Neuron (in vitro differentiated cells): ENCODE data around the gene EDDM3A.
"Not testable (repeated sequence)": the region's sequence is repeated elsewhere in the genome, so short reads cannot be mapped to it uniquely, and the experiment has no call there.

ENCODE experiments used
- H2AFZ ChIP-seq: one replicate; pipeline ENCODE4 v1.6.1; 2013; ENCODE audit warnings: low read depth, mild to moderate bottlenecking, inconsistent platforms, low read length, moderate library complexity
- H3K27me3 ChIP-seq: one replicate; pipeline ENCODE4 v1.6.1; 2013; ENCODE audit warnings: low read length; ENCODE audit not compliant: insufficient read depth
- H3K36me3 ChIP-seq: one replicate; pipeline ENCODE4 v1.6.1; 2013; ENCODE audit warnings: low read length; ENCODE audit not compliant: insufficient read depth
- H3K4me1 ChIP-seq: one replicate; pipeline ENCODE4 v1.6.1; 2013; ENCODE audit warnings: low read length; ENCODE audit not compliant: insufficient read depth
- H3K4me3 ChIP-seq: 2 replicates; pipeline ENCODE4 v1.5.1; 2013; ENCODE audit warnings: mild to moderate bottlenecking, low read length, moderate library complexity
- H3K9me3 ChIP-seq: one replicate; pipeline ENCODE4 v1.6.1; 2013; ENCODE audit warnings: low read length

The EDDM3A gene

GRCh38 chr14:20719777-20720176 is 25.9 kb upstream of the EDDM3A start:
- Histone ChIP-seq H3K4me1 (no peaks in the 10 kb centered on the region), H3K27me3 (no peaks in the 10 kb centered on the region), H2AFZ (no peak overlapping the region), H3K9me3 (no peaks in the 10 kb centered on the region), H3K4me3 (no peak overlapping the region), H3K36me3 (no peaks in the 10 kb centered on the region)

DNA sequence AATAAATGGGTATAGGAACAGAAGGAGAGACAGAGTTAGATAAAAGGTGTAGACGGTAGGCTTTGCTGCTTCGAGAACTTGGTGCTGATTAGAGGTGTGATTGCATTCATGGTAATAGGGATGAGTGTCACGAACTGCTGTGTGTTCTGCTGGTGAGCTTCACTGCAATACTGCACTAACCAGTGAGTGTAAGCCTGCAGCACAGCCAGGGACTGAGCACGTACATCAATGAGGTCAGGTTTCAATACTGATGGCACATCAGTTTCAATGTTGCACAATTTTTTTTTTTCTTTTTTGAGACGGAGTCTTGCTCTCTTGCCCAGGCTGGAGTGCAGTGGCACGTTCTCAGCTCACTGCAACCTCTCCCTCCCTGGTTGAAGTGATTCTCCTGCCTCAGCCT is 24.9 kb upstream of the EDDM3A start:
- Histone ChIP-seq H3K4me1 (no peaks in the 10 kb centered on the region), H3K4me3 (no peak overlapping the region), H3K27me3 (no peaks in the 10 kb centered on the region), H2AFZ (no peak overlapping the region), H3K36me3 (no peaks in the 10 kb centered on the region), H3K9me3 (no peaks in the 10 kb centered on the region)

DNA sequence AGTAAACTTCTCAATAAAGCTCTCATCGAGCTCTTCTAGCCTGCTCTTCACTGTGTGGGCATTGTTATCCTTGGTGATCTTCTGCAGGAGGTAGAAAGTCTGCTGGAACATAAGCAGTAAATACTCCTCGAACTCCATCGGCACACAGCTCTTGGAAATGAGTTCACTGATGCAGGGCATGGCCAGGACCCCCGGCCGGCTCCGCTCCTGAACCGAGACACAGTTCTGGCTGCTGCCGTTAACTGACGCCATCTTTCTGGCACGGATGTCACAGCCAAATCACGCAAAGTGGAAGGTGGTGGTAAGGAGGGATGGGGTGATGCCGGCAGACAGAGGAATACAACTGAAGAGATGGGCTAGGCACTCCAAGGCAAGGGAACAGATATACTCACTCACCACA is 23.7 kb upstream of the EDDM3A start:
- Histone ChIP-seq H3K9me3 (no peaks in the 10 kb centered on the region), H3K4me1 (no peaks in the 10 kb centered on the region), H3K4me3 (no peak overlapping the region), H3K36me3 (no peaks in the 10 kb centered on the region), H2AFZ (no peak overlapping the region), H3K27me3 (no peaks in the 10 kb centered on the region)

DNA sequence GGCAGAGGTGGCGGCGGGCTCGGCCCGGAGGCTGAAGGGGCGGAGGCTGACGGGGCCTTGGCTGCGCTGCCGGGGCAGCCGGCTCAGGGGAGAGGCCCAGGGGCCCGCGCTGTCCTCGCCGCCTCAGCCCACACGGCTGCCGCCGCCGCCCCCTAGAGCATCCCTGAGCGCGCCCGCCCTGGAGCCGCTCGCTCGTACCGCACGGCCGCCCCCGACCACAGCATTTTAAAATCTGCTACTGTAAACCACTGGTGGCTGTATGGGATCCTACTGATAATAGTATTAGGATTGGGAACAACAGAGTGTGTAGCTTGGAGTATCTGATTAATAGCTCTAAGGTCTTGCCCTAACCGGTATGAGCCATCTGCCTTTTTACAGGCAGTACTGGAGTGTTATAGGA is 22.2 kb upstream of the EDDM3A start:
- H3K4me1 ChIP-seq, result peaks cover 7% of the 10 kb centered on the region
- H3K9me3 ChIP-seq, result no peaks in the 10 kb centered on the region
- no peaks in the 10 kb centered on the region for H3K36me3 ChIP-seq
- no peak overlapping the region for H3K4me3 ChIP-seq
- H2AFZ ChIP-seq, result no peak overlapping the region
- no peaks in the 10 kb centered on the region for H3K27me3 ChIP-seq

GRCh38 chr14:20726121-20726520 is 19.6 kb upstream of the EDDM3A start:
- H3K4me1 ChIP-seq, H3K4me3 ChIP-seq, H2AFZ ChIP-seq, H3K36me3 ChIP-seq, H3K9me3 ChIP-seq, H3K27me3 ChIP-seq: not testable (repeated sequence)

DNA sequence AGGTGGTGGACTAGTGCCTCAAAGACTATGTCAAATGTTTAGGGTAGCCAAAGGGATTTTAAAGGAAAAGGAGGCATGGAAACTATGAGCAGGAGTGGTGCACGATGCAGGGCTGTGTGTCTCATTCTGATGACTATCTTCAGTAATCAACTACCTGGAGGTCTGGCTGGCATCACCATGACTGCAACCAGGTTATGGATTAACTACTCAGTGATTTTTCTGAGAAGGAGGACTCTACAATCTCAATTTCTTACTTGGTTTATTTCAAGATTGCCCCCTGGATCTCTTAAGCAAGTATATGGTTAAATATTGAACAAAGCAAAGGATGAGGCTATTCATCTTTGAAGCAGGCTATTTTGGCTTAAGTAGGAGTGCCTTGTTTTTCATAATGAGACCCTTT is 19.2 kb upstream of the EDDM3A start:
- H3K27me3 ChIP-seq, result no peaks in the 10 kb centered on the region
- H3K36me3 ChIP-seq, result no peaks in the 10 kb centered on the region
- H3K4me1 ChIP-seq, result peaks cover 12% of the 10 kb centered on the region
- no peak overlapping the region for H3K4me3 ChIP-seq
- no peak overlapping the region for H2AFZ ChIP-seq
- no peaks in the 10 kb centered on the region for H3K9me3 ChIP-seq

DNA sequence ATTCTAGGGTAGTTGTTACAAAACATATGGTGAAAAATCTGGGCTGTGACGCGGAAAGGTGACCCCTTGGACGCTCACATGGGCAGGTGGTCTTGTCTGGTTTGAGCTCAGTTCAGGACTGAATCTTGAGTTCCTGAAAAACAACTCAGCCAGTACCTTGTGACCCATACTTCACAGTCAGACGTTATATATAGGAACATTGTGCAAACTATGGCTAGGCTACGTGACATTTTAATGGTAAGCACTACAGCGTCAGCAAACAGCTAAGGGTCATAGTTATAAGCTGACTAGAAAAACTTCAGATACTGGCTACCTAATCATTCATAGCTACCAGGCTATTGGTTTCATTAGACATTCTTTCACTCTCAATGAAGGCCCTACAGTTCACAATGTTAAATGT is 14.8 kb upstream of the EDDM3A start:
- no peak overlapping the region for H3K4me3 ChIP-seq
- H2AFZ ChIP-seq, result no peak overlapping the region
- no peaks in the 10 kb centered on the region for H3K27me3 ChIP-seq
- no peaks in the 10 kb centered on the region for H3K36me3 ChIP-seq
- peaks cover 39% of the 10 kb centered on the region for H3K4me1 ChIP-seq
- H3K9me3 ChIP-seq, result no peaks in the 10 kb centered on the region

- Histone ChIP-seq H3K4me1 (peaks cover 39% of the 10 kb centered on the region), H3K4me3 (no peak overlapping the region), H2AFZ (no peak overlapping the region), H3K9me3 (no peaks in the 10 kb centered on the region), H3K27me3 (no peaks in the 10 kb centered on the region), H3K36me3 (no peaks in the 10 kb centered on the region)
These were observed 13.2 kb upstream of the EDDM3A start for GRCh38 chr14:20732477-20732876.

DNA sequence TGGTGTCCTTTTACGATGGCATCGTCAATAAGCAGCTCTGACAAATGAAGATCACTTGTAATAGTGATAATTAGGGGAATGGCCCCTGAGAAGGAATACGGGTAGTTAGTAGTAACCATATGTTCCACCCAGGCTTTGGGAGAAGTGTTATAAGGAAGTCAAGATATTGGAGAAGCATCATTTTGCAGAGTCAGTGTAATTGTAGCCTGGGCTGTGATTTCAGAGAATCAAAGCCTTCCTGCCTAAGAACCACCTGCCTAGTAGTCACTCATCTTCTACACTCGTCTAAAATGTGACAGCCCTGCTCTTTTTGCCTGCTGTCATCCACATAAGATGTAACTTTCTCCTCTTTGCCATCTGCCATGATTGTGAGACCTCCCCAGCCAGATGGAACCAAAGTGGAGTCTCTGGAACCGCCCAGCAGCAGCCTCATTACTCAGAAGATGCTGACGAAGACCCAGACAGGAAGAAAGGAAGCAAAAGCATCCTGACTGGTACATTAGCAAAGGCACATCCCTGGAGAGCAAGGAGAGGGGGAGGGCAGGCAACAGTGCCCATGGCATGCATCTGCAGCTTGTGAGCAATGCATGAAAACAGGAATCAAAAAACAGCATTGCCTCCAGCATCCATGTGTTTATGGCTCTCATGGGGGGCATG is 12.6 kb upstream of the EDDM3A start:
- no peaks in the 10 kb centered on the region for H3K36me3 ChIP-seq
- peaks cover 36% of the 10 kb centered on the region for H3K4me1 ChIP-seq
- no peak overlapping the region for H3K4me3 ChIP-seq
- no peaks in the 10 kb centered on the region for H3K27me3 ChIP-seq
- no peaks in the 10 kb centered on the region for H3K9me3 ChIP-seq
- no peak overlapping the region for H2AFZ ChIP-seq

- Histone ChIP-seq H3K9me3 (no peaks in the 10 kb centered on the region), H3K4me1 (peaks cover 32% of the 10 kb centered on the region), H3K4me3 (no peak overlapping the region), H3K27me3 (no peaks in the 10 kb centered on the region), H2AFZ (no peak overlapping the region), H3K36me3 (no peaks in the 10 kb centered on the region)
These were observed 11.8 kb upstream of the EDDM3A start for GRCh38 chr14:20733684-20734429.

- Histone ChIP-seq H3K27me3 (no peaks in the 10 kb centered on the region), H3K9me3 (no peaks in the 10 kb centered on the region), H3K4me3 (no peak overlapping the region), H3K36me3 (no peaks in the 10 kb centered on the region), H2AFZ (no peak overlapping the region), H3K4me1 (peaks cover 32% of the 10 kb centered on the region)
These were observed 11.3 kb upstream of the EDDM3A start for GRCh38 chr14:20734430-20734806.

GRCh38 chr14:20738292-20738691 is 7.4 kb upstream of the EDDM3A start:
- H2AFZ ChIP-seq, H3K9me3 ChIP-seq, H3K36me3 ChIP-seq, H3K27me3 ChIP-seq, H3K4me3 ChIP-seq: not testable (repeated sequence)
- peaks cover 20% of the 10 kb centered on the region for H3K4me1 ChIP-seq

DNA sequence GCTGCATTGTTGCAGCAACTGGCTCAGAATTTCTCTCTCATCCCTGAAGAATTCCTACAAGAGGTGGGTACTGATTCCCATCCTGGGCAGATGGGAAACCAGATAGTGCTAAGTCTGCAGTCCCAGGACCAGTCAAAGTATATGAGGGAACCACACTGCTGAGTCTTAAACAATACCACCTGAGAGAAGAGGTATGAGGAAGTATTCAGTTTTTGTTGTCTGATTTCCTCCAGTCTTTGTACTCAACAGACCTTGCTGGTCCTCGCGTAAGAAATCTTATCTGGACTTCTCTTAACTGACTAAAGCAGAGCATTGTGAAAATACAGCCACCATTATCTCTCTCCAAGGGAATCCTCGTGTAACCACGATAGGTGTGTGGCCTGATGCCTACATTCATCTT is 3.6 kb upstream of the EDDM3A start:
- H2AFZ ChIP-seq, result no peak overlapping the region
- H3K36me3 ChIP-seq, result no peaks in the 10 kb centered on the region
- H3K9me3 ChIP-seq, result no peaks in the 10 kb centered on the region
- H3K4me1 ChIP-seq, result no peaks in the 10 kb centered on the region
- no peaks in the 10 kb centered on the region for H3K27me3 ChIP-seq
- H3K4me3 ChIP-seq, result no peak overlapping the region

DNA sequence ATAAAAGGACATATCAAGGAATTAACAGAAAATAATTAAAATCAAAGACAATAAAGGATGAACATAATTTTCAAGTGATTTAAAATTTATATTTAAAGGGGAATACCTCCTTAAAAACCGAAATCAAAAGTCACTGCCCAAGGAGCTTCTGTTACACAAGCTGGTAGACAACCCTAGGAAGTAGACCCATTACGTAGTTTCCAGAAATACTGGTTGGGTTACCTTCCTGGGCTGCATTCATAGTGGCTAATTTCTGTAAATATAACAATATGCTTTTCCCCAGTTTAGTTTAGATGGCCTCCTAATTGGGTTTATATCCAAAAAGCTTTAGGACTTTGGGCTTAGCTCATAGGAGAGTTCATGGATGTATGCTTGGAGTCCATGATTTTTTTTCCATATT is 2.1 kb upstream of the EDDM3A start:
- Histone ChIP-seq H3K4me1 (no peaks in the 10 kb centered on the region), H2AFZ (no peak overlapping the region), H3K4me3 (no peak overlapping the region), H3K27me3 (no peaks in the 10 kb centered on the region), H3K9me3 (no peaks in the 10 kb centered on the region), H3K36me3 (no peaks in the 10 kb centered on the region)
